Body of pancreas (tissue), 4 donors: ENCODE results near the gene ABCA13.

Experiments
- CTCF ChIP-seq, 7 experiments: fragments of 450-650 bp in 4 of 7; fragments of 200-600 bp in 3 of 7; sonication (generic) in 3 of 7; IDR thresholded peaks; one replicate each; pipeline ENCODE4 v1.5.1; 2016 to 2019; ENCODE audit warnings: antibody characterized with exemption in 7 of 7
- POLR2A ChIP-seq, 3 donors: fragments of 450-650 bp; IDR thresholded peaks; one replicate each; pipeline ENCODE4 v1.6.1; 2016; ENCODE audit warnings: antibody characterized with exemption in 3 of 3, mild to moderate bottlenecking in 2 of 3

GRCh38 chr7:48497521-48497920, 326.3 kb downstream of the ABCA13 start:
- no peak for TF ChIP-seq CTCF (IDR thresholded peaks at IDR 0.05)
- no peak for TF ChIP-seq POLR2A (IDR thresholded peaks at IDR 0.05)
